HG03060 (cell line): ENCODE results near the gene BCAP31.
"Not testable (repeated sequence)": the region's sequence is repeated elsewhere in the genome, so short reads cannot be mapped to it uniquely, and the experiment has no call there.

Experiments
- ATAC-seq: cut with Tn5 transposase; IDR thresholded peaks from one replicate; pipeline ENCODE4 v1.9.1; 2021; ENCODE audit warnings: low read depth, moderate number of reproducible peaks; ENCODE audit not compliant: unreplicated experiment

The BCAP31 gene

GRCh38 chrX:153763298-153763932 is 39.2 kb upstream of the BCAP31 start:
- ATAC-seq = no peak

- ATAC-seq = no peak
Observed at GRCh38 chrX:153762626-153763173, 38.5 kb upstream of the BCAP31 start.

GRCh38 chrX:153761863-153762262 is 37.7 kb upstream of the BCAP31 start:
- no peak for ATAC-seq

- no peak for ATAC-seq
Observed at GRCh38 chrX:153755136-153755535, 30.9 kb upstream of the BCAP31 start.

GRCh38 chrX:153750127-153750774 is 26.1 kb upstream of the BCAP31 start:
- no peak for ATAC-seq

- ATAC-seq = not testable (repeated sequence)
Observed at GRCh38 chrX:153749017-153749416, 24.8 kb upstream of the BCAP31 start.

GRCh38 chrX:153746991-153747390 is 22.8 kb upstream of the BCAP31 start:
- not testable (repeated sequence) for ATAC-seq

- no peak for ATAC-seq
Observed at GRCh38 chrX:153746359-153746758, 22.2 kb upstream of the BCAP31 start.

- not testable (repeated sequence) for ATAC-seq
Observed at GRCh38 chrX:153745067-153745433, 20.9 kb upstream of the BCAP31 start.

- no peak for ATAC-seq
Observed at GRCh38 chrX:153744210-153745066, 20.3 kb upstream of the BCAP31 start.

- ATAC-seq = not testable (repeated sequence)
Observed at GRCh38 chrX:153743468-153744209, 19.5 kb upstream of the BCAP31 start.

GRCh38 chrX:153742796-153743467 is 18.7 kb upstream of the BCAP31 start:
- ATAC-seq = not testable (repeated sequence)

GRCh38 chrX:153742111-153742510 is 17.9 kb upstream of the BCAP31 start:
- ATAC-seq = not testable (repeated sequence)

- ATAC-seq = no peak
Observed at GRCh38 chrX:153741446-153741845, 17.3 kb upstream of the BCAP31 start.

- no peak for ATAC-seq
Observed at GRCh38 chrX:153740631-153741222, 16.5 kb upstream of the BCAP31 start.

- no peak for ATAC-seq
Observed at GRCh38 chrX:153739754-153740486, 15.7 kb upstream of the BCAP31 start.

GRCh38 chrX:153738056-153738605 is 13.9 kb upstream of the BCAP31 start:
- no peak for ATAC-seq

- no peak for ATAC-seq
Observed at GRCh38 chrX:153736871-153737441, 12.8 kb upstream of the BCAP31 start.
